ENCODE results near the gene RELL2.

DNA sequence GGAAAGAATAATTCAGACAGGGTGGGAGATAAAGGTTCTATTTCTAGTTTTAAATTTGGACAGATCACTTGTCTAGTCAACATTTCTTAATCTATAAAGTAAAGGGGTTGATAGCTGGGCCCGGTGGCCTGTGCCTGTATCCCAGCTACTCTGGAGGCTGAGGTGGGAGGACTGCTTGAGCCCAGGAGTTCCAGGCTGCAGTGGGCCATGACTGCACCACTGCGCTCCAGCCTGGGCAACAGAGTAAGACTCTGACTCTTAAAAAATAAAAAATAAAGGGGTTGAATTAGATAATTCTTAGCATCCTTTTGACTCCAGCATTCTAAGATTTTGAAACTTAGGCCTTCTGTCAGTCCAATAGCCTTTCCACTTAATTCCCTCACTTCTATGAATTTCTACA, 28.8 kb upstream of the RELL2 start:
- TF ChIP-seq POLR2A (IDR thresholded peaks at IDR 0.05) (no peak), POLR2AphosphoS5 (IDR thresholded peaks at IDR 0.05) (no peak)
- TF ChIP-seq, protein P1, sequence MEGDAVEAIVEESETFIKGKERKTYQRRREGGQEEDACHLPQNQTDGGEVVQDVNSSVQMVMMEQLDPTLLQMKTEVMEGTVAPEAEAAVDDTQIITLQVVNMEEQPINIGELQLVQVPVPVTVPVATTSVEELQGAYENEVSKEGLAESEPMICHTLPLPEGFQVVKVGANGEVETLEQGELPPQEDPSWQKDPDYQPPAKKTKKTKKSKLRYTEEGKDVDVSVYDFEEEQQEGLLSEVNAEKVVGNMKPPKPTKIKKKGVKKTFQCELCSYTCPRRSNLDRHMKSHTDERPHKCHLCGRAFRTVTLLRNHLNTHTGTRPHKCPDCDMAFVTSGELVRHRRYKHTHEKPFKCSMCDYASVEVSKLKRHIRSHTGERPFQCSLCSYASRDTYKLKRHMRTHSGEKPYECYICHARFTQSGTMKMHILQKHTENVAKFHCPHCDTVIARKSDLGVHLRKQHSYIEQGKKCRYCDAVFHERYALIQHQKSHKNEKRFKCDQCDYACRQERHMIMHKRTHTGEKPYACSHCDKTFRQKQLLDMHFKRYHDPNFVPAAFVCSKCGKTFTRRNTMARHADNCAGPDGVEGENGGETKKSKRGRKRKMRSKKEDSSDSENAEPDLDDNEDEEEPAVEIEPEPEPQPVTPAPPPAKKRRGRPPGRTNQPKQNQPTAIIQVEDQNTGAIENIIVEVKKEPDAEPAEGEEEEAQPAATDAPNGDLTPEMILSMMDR (IDR thresholded peaks at IDR 0.05), result no peak

All from prostate gland (tissue), 2 donors.